Mammary epithelial cell (primary cell): Measurements from ENCODE around the gene PLA2G6.

ENCODE experiments used
- CTCF ChIP-seq, 2 donors: IDR thresholded peaks in 1 of 2; conservative IDR thresholded peaks in 1 of 2; 2 replicates each; pipeline ENCODE4 v1.5.1; 2011 to 2012; ENCODE audit warnings: inconsistent platforms in 2 of 2, low read length in 2 of 2, mild to moderate bottlenecking in 2 of 2, control low read depth in 1 of 2, low read depth in 1 of 2; ENCODE audit not compliant: insufficient read depth in 1 of 2; ENCODE audit errors: extremely low read depth in 1 of 2
- EZH2 ChIP-seq: IDR thresholded peaks from 2 replicates; pipeline ENCODE4 v1.6.1; 2012; ENCODE audit warnings: low read length, inconsistent platforms, borderline replicate concordance

GRCh38 chr22:38136607-38137006, 45.0 kb downstream of the PLA2G6 start:
- TF ChIP-seq CTCF (conservative IDR thresholded peaks at IDR 0.05 in 1 of 2, IDR thresholded peaks at IDR 0.05 in 1 of 2; ENCODE audit: extremely low read depth in 1 of 2, insufficient read depth in 1 of 2, low read depth in 1 of 2, low read length in 2 of 2), result no peak
- TF ChIP-seq EZH2, result no peak
